ENCODE results near the gene NANS.

NANS gene

GRCh38 chr9:98056269-98057137, at the start of gene NANS:
NANS (plus strand) TSS chr9:98056732; CDS start chr9:98056809, 77 bp downstream.
- Histone ChIP-seq H3K27me3 (ENCODE audit: control insufficient read depth in 2 of 2, insufficient read depth in 2 of 2, low read length in 2 of 2) (no peaks in the 10 kb centered on the region), H3K36me3 (ENCODE audit: control insufficient read depth in 2 of 2, insufficient read depth in 2 of 2, low read length in 2 of 2) (peaks cover 5 to 6% of the 10 kb centered on the region in 2 donors), H3K9ac (ENCODE audit: low read depth in 1 of 2, low read length in 2 of 2) (peak within 1 kb of the TSS; percentile 94 to 96)

GRCh38 chr9:98007251-98007928, 49.1 kb upstream of the NANS start:
- H3K27ac ChIP-seq (ENCODE audit: low read depth in 2 of 2, low read length in 2 of 2), result no peak overlapping the region
- no peak overlapping the region for H3K9ac ChIP-seq (ENCODE audit: low read depth in 1 of 2, low read length in 2 of 2)
- no peaks in the 10 kb centered on the region for H3K9me3 ChIP-seq (ENCODE audit: control insufficient read depth in 2 of 2, low read length in 2 of 2)
- no peak overlapping the region for H3K4me3 ChIP-seq (ENCODE audit: low read length in 2 of 2)
- H3K36me3 ChIP-seq (ENCODE audit: control insufficient read depth in 2 of 2, insufficient read depth in 2 of 2, low read length in 2 of 2), result peaks cover 72 to 90% of the 10 kb centered on the region in 2 donors
- H3K4me1 ChIP-seq (ENCODE audit: control insufficient read depth in 2 of 2, insufficient read depth in 2 of 2, low read length in 2 of 2), result peaks cover 0 to 3% of the 10 kb centered on the region in 2 donors
- no peaks in the 10 kb centered on the region for H3K27me3 ChIP-seq (ENCODE audit: control insufficient read depth in 2 of 2, insufficient read depth in 2 of 2, low read length in 2 of 2)

More at GRCh38 chr9:98056269-98057137, at the start of gene NANS:
- no peaks in the 10 kb centered on the region for H3K9me3 ChIP-seq (ENCODE audit: control insufficient read depth in 2 of 2, low read length in 2 of 2)
- H3K4me1 ChIP-seq (ENCODE audit: control insufficient read depth in 2 of 2, insufficient read depth in 2 of 2, low read length in 2 of 2), result peaks cover 17% of the 10 kb centered on the region in 2 donors
- peak within 1 kb of the TSS; percentile 94 to 95 for H3K4me3 ChIP-seq (ENCODE audit: low read length in 2 of 2)
- peak within 1 kb of the TSS; percentile 96 for H3K27ac ChIP-seq (ENCODE audit: low read depth in 2 of 2, low read length in 2 of 2)

GRCh38 chr9:98008764-98009163, 47.8 kb upstream of the NANS start:
- Histone ChIP-seq H3K27me3 (ENCODE audit: control insufficient read depth in 2 of 2, insufficient read depth in 2 of 2, low read length in 2 of 2) (no peaks in the 10 kb centered on the region), H3K4me1 (ENCODE audit: control insufficient read depth in 2 of 2, insufficient read depth in 2 of 2, low read length in 2 of 2) (peaks cover 0 to 3% of the 10 kb centered on the region in 2 donors), H3K27ac (ENCODE audit: low read depth in 2 of 2, low read length in 2 of 2) (no peak overlapping the region), H3K9me3 (ENCODE audit: control insufficient read depth in 2 of 2, low read length in 2 of 2) (no peaks in the 10 kb centered on the region), H3K9ac (ENCODE audit: low read depth in 1 of 2, low read length in 2 of 2) (no peak overlapping the region), H3K36me3 (ENCODE audit: control insufficient read depth in 2 of 2, insufficient read depth in 2 of 2, low read length in 2 of 2) (peaks cover 78 to 94% of the 10 kb centered on the region in 2 donors), H3K4me3 (ENCODE audit: low read length in 2 of 2) (no peak overlapping the region)

GRCh38 chr9:98009437-98009836, 47.1 kb upstream of the NANS start:
- H3K4me3 ChIP-seq (ENCODE audit: low read length in 2 of 2), result no peak overlapping the region
- H3K27ac ChIP-seq (ENCODE audit: low read depth in 2 of 2, low read length in 2 of 2), result no peak overlapping the region
- no peak overlapping the region for H3K9ac ChIP-seq (ENCODE audit: low read depth in 1 of 2, low read length in 2 of 2)
- peaks cover 0 to 3% of the 10 kb centered on the region in 2 donors for H3K4me1 ChIP-seq (ENCODE audit: control insufficient read depth in 2 of 2, insufficient read depth in 2 of 2, low read length in 2 of 2)
- H3K27me3 ChIP-seq (ENCODE audit: control insufficient read depth in 2 of 2, insufficient read depth in 2 of 2, low read length in 2 of 2), result no peaks in the 10 kb centered on the region
- H3K9me3 ChIP-seq (ENCODE audit: control insufficient read depth in 2 of 2, low read length in 2 of 2), result no peaks in the 10 kb centered on the region
- peaks cover 81 to 93% of the 10 kb centered on the region in 2 donors for H3K36me3 ChIP-seq (ENCODE audit: control insufficient read depth in 2 of 2, insufficient read depth in 2 of 2, low read length in 2 of 2)

- no peaks in the 10 kb centered on the region for H3K27me3 ChIP-seq (ENCODE audit: control insufficient read depth in 2 of 2, insufficient read depth in 2 of 2, low read length in 2 of 2)
- no peak overlapping the region for H3K4me3 ChIP-seq (ENCODE audit: low read length in 2 of 2)
- peaks cover 84 to 93% of the 10 kb centered on the region in 2 donors for H3K36me3 ChIP-seq (ENCODE audit: control insufficient read depth in 2 of 2, insufficient read depth in 2 of 2, low read length in 2 of 2)
- no peaks in the 10 kb centered on the region for H3K9me3 ChIP-seq (ENCODE audit: control insufficient read depth in 2 of 2, low read length in 2 of 2)
- no peak overlapping the region for H3K9ac ChIP-seq (ENCODE audit: low read depth in 1 of 2, low read length in 2 of 2)
- H3K27ac ChIP-seq (ENCODE audit: low read depth in 2 of 2, low read length in 2 of 2), result no peak overlapping the region
- H3K4me1 ChIP-seq (ENCODE audit: control insufficient read depth in 2 of 2, insufficient read depth in 2 of 2, low read length in 2 of 2), result peaks cover 0 to 3% of the 10 kb centered on the region in 2 donors
Observed at GRCh38 chr9:98009936-98010335, 46.6 kb upstream of the NANS start.

GRCh38 chr9:98010445-98010844, 46.1 kb upstream of the NANS start:
- no peak overlapping the region for H3K9ac ChIP-seq (ENCODE audit: low read depth in 1 of 2, low read length in 2 of 2)
- H3K27ac ChIP-seq (ENCODE audit: low read depth in 2 of 2, low read length in 2 of 2), result peak overlapping the region in 1 of 2 donors; percentile 40
- no peaks in the 10 kb centered on the region for H3K27me3 ChIP-seq (ENCODE audit: control insufficient read depth in 2 of 2, insufficient read depth in 2 of 2, low read length in 2 of 2)
- H3K4me1 ChIP-seq (ENCODE audit: control insufficient read depth in 2 of 2, insufficient read depth in 2 of 2, low read length in 2 of 2), result peaks cover 0 to 3% of the 10 kb centered on the region in 2 donors
- H3K4me3 ChIP-seq (ENCODE audit: low read length in 2 of 2), result no peak overlapping the region
- no peaks in the 10 kb centered on the region for H3K9me3 ChIP-seq (ENCODE audit: control insufficient read depth in 2 of 2, low read length in 2 of 2)
- peaks cover 83 to 92% of the 10 kb centered on the region in 2 donors for H3K36me3 ChIP-seq (ENCODE audit: control insufficient read depth in 2 of 2, insufficient read depth in 2 of 2, low read length in 2 of 2)

GRCh38 chr9:98011122-98011521, 45.4 kb upstream of the NANS start:
- Histone ChIP-seq H3K27ac (ENCODE audit: low read depth in 2 of 2, low read length in 2 of 2) (peak overlapping the region in 1 of 2 donors; percentile 40), H3K9me3 (ENCODE audit: control insufficient read depth in 2 of 2, low read length in 2 of 2) (no peaks in the 10 kb centered on the region), H3K9ac (ENCODE audit: low read depth in 1 of 2, low read length in 2 of 2) (no peak overlapping the region), H3K36me3 (ENCODE audit: control insufficient read depth in 2 of 2, insufficient read depth in 2 of 2, low read length in 2 of 2) (peaks cover 79 to 90% of the 10 kb centered on the region in 2 donors), H3K4me3 (ENCODE audit: low read length in 2 of 2) (no peak overlapping the region), H3K4me1 (ENCODE audit: control insufficient read depth in 2 of 2, insufficient read depth in 2 of 2, low read length in 2 of 2) (peaks cover 0 to 3% of the 10 kb centered on the region in 2 donors), H3K27me3 (ENCODE audit: control insufficient read depth in 2 of 2, insufficient read depth in 2 of 2, low read length in 2 of 2) (no peaks in the 10 kb centered on the region)

GRCh38 chr9:98016137-98016680, 40.3 kb upstream of the NANS start:
- Histone ChIP-seq H3K9me3 (ENCODE audit: control insufficient read depth in 2 of 2, low read length in 2 of 2) (no peaks in the 10 kb centered on the region), H3K4me1 (ENCODE audit: control insufficient read depth in 2 of 2, insufficient read depth in 2 of 2, low read length in 2 of 2) (peaks cover 13 to 15% of the 10 kb centered on the region in 2 donors), H3K27me3 (ENCODE audit: control insufficient read depth in 2 of 2, insufficient read depth in 2 of 2, low read length in 2 of 2) (no peaks in the 10 kb centered on the region), H3K36me3 (ENCODE audit: control insufficient read depth in 2 of 2, insufficient read depth in 2 of 2, low read length in 2 of 2) (peaks cover 60 to 66% of the 10 kb centered on the region in 2 donors), H3K4me3 (ENCODE audit: low read length in 2 of 2) (no peak overlapping the region), H3K27ac (ENCODE audit: low read depth in 2 of 2, low read length in 2 of 2) (no peak overlapping the region), H3K9ac (ENCODE audit: low read depth in 1 of 2, low read length in 2 of 2) (no peak overlapping the region)

- H3K9me3 ChIP-seq (ENCODE audit: control insufficient read depth in 2 of 2, low read length in 2 of 2), result no peaks in the 10 kb centered on the region
- peaks cover 49 to 58% of the 10 kb centered on the region in 2 donors for H3K36me3 ChIP-seq (ENCODE audit: control insufficient read depth in 2 of 2, insufficient read depth in 2 of 2, low read length in 2 of 2)
- H3K9ac ChIP-seq (ENCODE audit: low read depth in 1 of 2, low read length in 2 of 2), result no peak overlapping the region
- peaks cover 13 to 15% of the 10 kb centered on the region in 2 donors for H3K4me1 ChIP-seq (ENCODE audit: control insufficient read depth in 2 of 2, insufficient read depth in 2 of 2, low read length in 2 of 2)
- no peak overlapping the region for H3K4me3 ChIP-seq (ENCODE audit: low read length in 2 of 2)
- peak overlapping the region in 1 of 2 donors; percentile 37 for H3K27ac ChIP-seq (ENCODE audit: low read depth in 2 of 2, low read length in 2 of 2)
- H3K27me3 ChIP-seq (ENCODE audit: control insufficient read depth in 2 of 2, insufficient read depth in 2 of 2, low read length in 2 of 2), result no peaks in the 10 kb centered on the region
Observed at GRCh38 chr9:98017306-98017705, 39.2 kb upstream of the NANS start.

- H3K27me3 ChIP-seq (ENCODE audit: control insufficient read depth in 2 of 2, insufficient read depth in 2 of 2, low read length in 2 of 2), result no peaks in the 10 kb centered on the region
- H3K4me3 ChIP-seq (ENCODE audit: low read length in 2 of 2), result no peak overlapping the region
- H3K9me3 ChIP-seq (ENCODE audit: control insufficient read depth in 2 of 2, low read length in 2 of 2), result no peaks in the 10 kb centered on the region
- no peak overlapping the region for H3K9ac ChIP-seq (ENCODE audit: low read depth in 1 of 2, low read length in 2 of 2)
- H3K36me3 ChIP-seq (ENCODE audit: control insufficient read depth in 2 of 2, insufficient read depth in 2 of 2, low read length in 2 of 2), result peaks cover 40 to 47% of the 10 kb centered on the region in 2 donors
- peak overlapping the region in 1 of 2 donors; percentile 83 for H3K27ac ChIP-seq (ENCODE audit: low read depth in 2 of 2, low read length in 2 of 2)
- peaks cover 13 to 15% of the 10 kb centered on the region in 2 donors for H3K4me1 ChIP-seq (ENCODE audit: control insufficient read depth in 2 of 2, insufficient read depth in 2 of 2, low read length in 2 of 2)
Observed at GRCh38 chr9:98018347-98018746, 38.2 kb upstream of the NANS start.

Measured in mucosa of rectum (tissue), 2 donors.